Fibroblast of the aortic adventitia (primary cell): ENCODE data around the gene COL4A1. TPM values are rescaled to one million over a fixed set of nuclear protein-coding genes. Genes with fewer than 3 reads are reported as not detected.

Source experiments
- DNase-seq: peaks from one replicate; pipeline ENCODE4 v3.0.0-alpha.2; 2010; ENCODE audit warnings: low read depth
- H3K4me3 ChIP-seq: 2 replicates; pipeline ENCODE4 v1.5.1; 2011; ENCODE audit warnings: low read depth, mild to moderate bottlenecking, control low read depth, low read length, moderate library complexity
- CTCF ChIP-seq: IDR thresholded peaks from 2 replicates; pipeline ENCODE4 v1.5.1; 2011; ENCODE audit warnings: mild to moderate bottlenecking, low read length, control low read depth, inconsistent platforms; ENCODE audit not compliant: insufficient read depth
- total RNA-seq: library from RNA; depleted of rRNA; stranded (reverse); fragments of >200 nt; gene quantifications from 2 replicates; pipeline ENCODE4 v1.2.3, GENCODE V29; 2012; ENCODE audit warnings: low replicate concordance

COL4A1 gene
- total RNA-seq, 1 donor: 43.7 TPM

- no peak overlapping the region for H3K4me3 ChIP-seq
- no peak for TF ChIP-seq CTCF
- no peak for DNase-seq
These were observed 29.7 kb upstream of the COL4A1 start for GRCh38 chr13:110336681-110337080.

- no peak for DNase-seq
- H3K4me3 ChIP-seq: no peak overlapping the region
- no peak for TF ChIP-seq CTCF
These were observed 29.2 kb upstream of the COL4A1 start for GRCh38 chr13:110336108-110336507.

- no peak for TF ChIP-seq CTCF
- peak; percentile 22 for DNase-seq
These were observed 28.0 kb upstream of the COL4A1 start for GRCh38 chr13:110334841-110335490.

GRCh38 chr13:110334256-110334655, 27.3 kb upstream of the COL4A1 start:
- DNase-seq: no peak
- no peak for TF ChIP-seq CTCF
- no peak overlapping the region for H3K4me3 ChIP-seq

More at GRCh38 chr13:110334841-110335490, 28.0 kb upstream of the COL4A1 start:
- no peak overlapping the region for H3K4me3 ChIP-seq

GRCh38 chr13:110333837-110334236, 26.9 kb upstream of the COL4A1 start:
- no peak for TF ChIP-seq CTCF
- H3K4me3 ChIP-seq: no peak overlapping the region
- no peak for DNase-seq

- no peak overlapping the region for H3K4me3 ChIP-seq
- DNase-seq: no peak
- TF ChIP-seq CTCF: no peak
These were observed 25.8 kb upstream of the COL4A1 start for GRCh38 chr13:110332750-110333149.

- H3K4me3 ChIP-seq: no peak overlapping the region
- no peak for TF ChIP-seq CTCF
- peak; percentile 50 for DNase-seq
These were observed 24.4 kb upstream of the COL4A1 start for GRCh38 chr13:110331362-110331761.
